ENCODE results near the gene HMSD.

Gene HMSD

DNA sequence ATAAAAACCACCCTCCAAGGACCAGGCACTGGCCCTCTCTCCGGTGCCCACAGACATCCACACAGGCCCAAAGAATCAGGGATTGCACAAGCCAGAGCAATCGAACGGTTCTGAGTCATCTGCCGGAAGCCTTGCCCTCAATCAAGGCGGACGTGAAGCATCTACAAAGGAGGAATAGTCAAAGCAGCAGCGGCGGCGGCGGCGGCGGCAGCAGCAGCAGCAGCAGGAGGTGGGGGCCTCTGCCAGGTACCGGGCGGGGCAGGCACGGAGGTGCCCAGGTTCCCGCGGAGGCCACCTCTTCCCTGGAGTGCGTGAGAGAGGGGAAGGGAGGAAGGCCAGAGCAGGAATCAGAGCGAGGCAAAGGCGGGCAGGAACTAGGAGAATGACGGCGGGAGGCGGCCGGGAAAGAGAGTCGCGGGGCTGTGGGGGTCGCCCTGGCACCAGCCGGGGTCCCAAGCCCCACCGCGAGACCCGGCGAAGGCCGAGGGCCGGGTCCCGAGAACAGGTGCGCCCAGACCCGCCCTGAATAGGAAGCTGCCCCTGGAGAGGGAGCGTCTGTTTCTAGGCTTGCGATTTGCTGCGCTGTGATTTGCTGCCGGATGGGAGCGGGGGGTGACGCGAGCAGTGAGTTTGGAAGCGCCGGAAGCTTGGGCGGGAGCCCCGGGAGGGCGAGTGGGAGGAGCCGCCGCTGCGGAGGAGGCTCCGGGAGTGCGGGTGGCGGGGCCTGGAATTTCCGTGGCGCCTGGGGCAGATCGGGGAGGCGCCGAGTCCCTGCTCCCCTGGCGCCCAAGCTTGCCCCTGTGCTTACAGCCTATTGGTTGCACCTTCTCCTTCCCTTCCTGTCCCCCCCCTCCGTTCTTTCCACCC lies 21.1 kb downstream of the HMSD start, which contains the start of gene SERPINB8:
TSS of gene SERPINB8 (plus strand) at position 140 of the 867 bp plus-strand sequence. CDS start 8,228 bp downstream, outside the sequence.
- H3K4me3 ChIP-seq (ENCODE audit: low read length) = peak within 1 kb of the TSS; percentile 89
- TF ChIP-seq, protein P1, sequence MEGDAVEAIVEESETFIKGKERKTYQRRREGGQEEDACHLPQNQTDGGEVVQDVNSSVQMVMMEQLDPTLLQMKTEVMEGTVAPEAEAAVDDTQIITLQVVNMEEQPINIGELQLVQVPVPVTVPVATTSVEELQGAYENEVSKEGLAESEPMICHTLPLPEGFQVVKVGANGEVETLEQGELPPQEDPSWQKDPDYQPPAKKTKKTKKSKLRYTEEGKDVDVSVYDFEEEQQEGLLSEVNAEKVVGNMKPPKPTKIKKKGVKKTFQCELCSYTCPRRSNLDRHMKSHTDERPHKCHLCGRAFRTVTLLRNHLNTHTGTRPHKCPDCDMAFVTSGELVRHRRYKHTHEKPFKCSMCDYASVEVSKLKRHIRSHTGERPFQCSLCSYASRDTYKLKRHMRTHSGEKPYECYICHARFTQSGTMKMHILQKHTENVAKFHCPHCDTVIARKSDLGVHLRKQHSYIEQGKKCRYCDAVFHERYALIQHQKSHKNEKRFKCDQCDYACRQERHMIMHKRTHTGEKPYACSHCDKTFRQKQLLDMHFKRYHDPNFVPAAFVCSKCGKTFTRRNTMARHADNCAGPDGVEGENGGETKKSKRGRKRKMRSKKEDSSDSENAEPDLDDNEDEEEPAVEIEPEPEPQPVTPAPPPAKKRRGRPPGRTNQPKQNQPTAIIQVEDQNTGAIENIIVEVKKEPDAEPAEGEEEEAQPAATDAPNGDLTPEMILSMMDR (conservative IDR thresholded peaks at IDR 0.05; ENCODE audit: low read length) = no peak
- peak; percentile 95 for DNase-seq (ENCODE audit: low read depth)

DNA sequence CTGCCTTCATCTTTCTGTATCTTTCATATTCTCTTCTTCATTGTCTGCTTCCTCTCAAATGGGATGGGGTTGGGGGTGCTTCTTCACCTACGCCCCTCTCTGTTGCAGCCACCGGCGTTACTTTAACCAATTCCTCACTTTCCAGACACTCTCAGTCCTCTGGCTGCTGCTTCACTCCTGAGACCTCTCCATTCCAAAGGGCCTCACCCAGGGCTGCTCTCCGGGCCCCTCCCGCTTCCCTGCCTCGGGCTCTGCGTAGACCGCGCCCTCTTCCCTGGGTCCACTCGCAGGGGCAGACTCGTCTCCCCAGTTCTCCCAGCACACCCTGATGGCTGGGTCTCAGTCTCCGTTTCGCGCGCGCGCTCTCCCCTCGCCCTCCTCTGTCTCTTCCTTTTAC lies 21.7 kb downstream of the HMSD start:
- TF ChIP-seq, protein P1 (conservative IDR thresholded peaks at IDR 0.05; ENCODE audit: low read length) = no peak
- peak overlapping the region; percentile 89 for H3K4me3 ChIP-seq (ENCODE audit: low read length)
- peak; percentile 48 for DNase-seq (ENCODE audit: low read depth)

DNA sequence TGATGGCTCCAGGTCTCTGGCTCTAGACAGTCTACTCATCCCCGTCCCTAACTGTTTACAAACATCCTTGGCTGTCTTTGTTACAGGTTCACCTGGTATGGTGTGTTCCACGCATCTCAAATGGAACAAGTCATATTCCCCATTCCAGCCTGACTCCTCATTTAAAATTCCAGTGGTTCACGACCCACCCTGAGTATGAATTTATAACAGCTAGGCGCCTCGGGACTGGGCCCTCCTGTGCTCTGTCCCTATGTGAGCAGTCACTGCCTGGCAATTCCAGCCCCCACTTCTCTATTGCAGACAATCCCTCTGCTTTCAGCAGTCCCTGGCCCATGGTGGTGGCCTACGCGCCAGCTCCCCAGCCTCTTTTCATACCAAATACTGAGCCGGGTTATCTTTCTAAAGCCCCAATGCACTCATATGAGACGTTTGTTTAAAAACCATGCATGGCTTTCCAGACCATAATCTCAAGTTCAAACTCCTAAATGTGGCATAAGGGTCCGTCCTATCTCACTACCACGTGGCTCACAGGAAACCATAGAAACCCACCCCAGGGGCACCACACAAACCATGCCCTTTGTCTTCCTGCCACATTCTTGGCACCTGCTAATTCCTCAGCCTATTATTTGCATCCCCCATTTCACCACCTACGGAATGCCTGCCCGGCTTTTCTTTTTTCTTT lies 22.4 kb downstream of the HMSD start:
- H3K4me3 ChIP-seq (ENCODE audit: low read length) = peak overlapping the region; percentile 89
- TF ChIP-seq, protein P1 (conservative IDR thresholded peaks at IDR 0.05; ENCODE audit: low read length) = no peak
- DNase-seq (ENCODE audit: low read depth) = no peak

DNA sequence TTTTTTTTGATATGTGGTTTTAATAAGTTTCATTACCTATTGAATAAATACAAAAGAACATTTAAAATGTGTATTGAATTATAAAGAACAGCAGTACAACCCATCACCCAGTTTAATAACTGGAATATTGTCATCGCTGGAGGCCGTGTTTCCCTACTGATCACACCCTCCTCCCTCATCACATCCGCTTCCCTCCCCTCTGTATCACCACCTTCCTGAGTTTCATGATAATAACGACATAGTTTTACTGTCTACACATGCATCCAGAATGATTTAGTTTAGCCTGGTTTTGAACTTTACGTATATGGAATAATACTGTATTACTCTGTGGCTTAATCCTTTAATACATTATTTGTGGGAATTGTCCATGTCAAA lies 22.9 kb downstream of the HMSD start:
- TF ChIP-seq, protein P1 (conservative IDR thresholded peaks at IDR 0.05; ENCODE audit: low read length) = no peak
- DNase-seq (ENCODE audit: low read depth) = no peak
- H3K4me3 ChIP-seq (ENCODE audit: low read length) = no peak overlapping the region

DNA sequence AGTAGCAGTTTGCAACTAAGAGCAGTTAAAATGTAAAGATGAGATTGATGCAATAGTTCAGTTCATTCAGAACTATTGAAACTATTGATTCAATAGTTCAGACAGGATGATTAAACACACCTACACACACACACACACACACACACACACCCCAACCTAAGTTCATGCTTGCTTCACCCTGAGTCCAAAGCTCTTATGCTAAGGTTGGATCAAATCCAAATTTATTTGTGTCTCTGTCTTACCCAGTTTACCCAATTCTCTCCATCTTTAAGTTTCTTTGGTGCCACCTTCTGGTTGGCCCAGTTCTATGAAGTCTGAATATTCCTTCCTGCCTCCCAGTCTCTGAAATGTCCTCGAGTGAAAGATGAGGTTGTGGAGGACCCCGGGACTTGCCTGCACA lies 25.9 kb downstream of the HMSD start:
- peak; percentile 52 for DNase-seq (ENCODE audit: low read depth)
- H3K4me3 ChIP-seq (ENCODE audit: low read length) = no peak overlapping the region
- TF ChIP-seq, protein P1 (conservative IDR thresholded peaks at IDR 0.05; ENCODE audit: low read length) = peak; percentile 52

DNA sequence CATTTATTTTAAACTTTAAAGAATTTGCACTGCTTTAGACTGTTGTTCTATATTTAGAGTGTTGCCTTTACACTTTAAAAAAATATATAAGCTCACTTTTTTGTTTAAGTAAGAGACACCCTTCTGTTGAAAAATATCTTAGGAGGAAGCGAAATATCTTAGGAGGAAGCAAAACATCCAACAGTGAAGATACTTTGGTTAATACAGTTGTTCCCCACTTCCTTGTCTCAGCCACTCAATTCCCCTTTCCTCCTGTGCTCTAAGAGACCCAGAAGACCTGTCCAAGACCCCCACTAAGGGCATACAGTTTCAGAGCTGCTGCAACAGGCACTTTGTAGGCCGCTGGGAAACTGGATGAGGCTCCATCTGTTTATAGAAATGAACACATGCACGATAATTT lies 26.5 kb downstream of the HMSD start:
- TF ChIP-seq, protein P1 (conservative IDR thresholded peaks at IDR 0.05; ENCODE audit: low read length) = no peak
- no peak for DNase-seq (ENCODE audit: low read depth)
- H3K4me3 ChIP-seq (ENCODE audit: low read length) = no peak overlapping the region

All from AG10803 (cell line).